GM06990 (cell line): ENCODE results near the gene MCTP1.

Source experiments
- DNase-seq: peaks from one replicate; pipeline ENCODE4 v3.0.0-alpha.2; 2011; ENCODE audit not compliant: insufficient read length; ENCODE audit errors: extremely low read depth
- H3K27me3 ChIP-seq: replicated peaks from 2 replicates; pipeline ENCODE4 v1.6.0; 2011; ENCODE audit warnings: low read length; ENCODE audit not compliant: control insufficient read depth, insufficient read depth
- H3K36me3 ChIP-seq: 2 replicates; pipeline ENCODE4 v1.5.1; 2011; ENCODE audit warnings: low read length; ENCODE audit not compliant: control insufficient read depth, insufficient read depth
- H3K4me3 ChIP-seq: replicated peaks from 2 replicates; pipeline ENCODE4 v1.5.1; 2011; ENCODE audit warnings: low read depth, mild to moderate bottlenecking, control low read depth, low read length
- CTCF ChIP-seq: IDR thresholded peaks from 2 replicates; pipeline ENCODE4 v1.5.1; 2011; ENCODE audit warnings: low read length, control low read depth, mild to moderate bottlenecking, inconsistent platforms; ENCODE audit not compliant: insufficient read depth, poor library complexity, severe bottlenecking

Gene MCTP1

GRCh38 chr5:94750681-94751080 is 534.2 kb downstream of the MCTP1 start:
- no peak overlapping the region for H3K4me3 ChIP-seq
- no peak for DNase-seq
- H3K27me3 ChIP-seq, result no peaks in the 10 kb centered on the region
- no peaks in the 10 kb centered on the region for H3K36me3 ChIP-seq
- no peak for TF ChIP-seq CTCF

GRCh38 chr5:94749042-94749441 is 535.9 kb downstream of the MCTP1 start:
- no peak for DNase-seq
- no peaks in the 10 kb centered on the region for H3K36me3 ChIP-seq
- no peak for TF ChIP-seq CTCF

GRCh38 chr5:94748212-94748611 is 536.7 kb downstream of the MCTP1 start:
- no peaks in the 10 kb centered on the region for H3K36me3 ChIP-seq
- no peak for TF ChIP-seq CTCF
- no peak overlapping the region for H3K4me3 ChIP-seq
- no peaks in the 10 kb centered on the region for H3K27me3 ChIP-seq
- DNase-seq, result no peak

More at GRCh38 chr5:94749042-94749441, 535.9 kb downstream of the MCTP1 start:
- no peak overlapping the region for H3K4me3 ChIP-seq
- no peaks in the 10 kb centered on the region for H3K27me3 ChIP-seq

GRCh38 chr5:94747371-94747770 is 537.5 kb downstream of the MCTP1 start:
- Histone ChIP-seq H3K4me3 (no peak overlapping the region), H3K36me3 (no peaks in the 10 kb centered on the region), H3K27me3 (no peaks in the 10 kb centered on the region)
- no peak for DNase-seq
- no peak for TF ChIP-seq CTCF

GRCh38 chr5:94746731-94747124 is 538.2 kb downstream of the MCTP1 start:
- DNase-seq, result peak; percentile 66
- Histone ChIP-seq H3K36me3 (no peaks in the 10 kb centered on the region), H3K4me3 (no peak overlapping the region), H3K27me3 (no peaks in the 10 kb centered on the region)
- TF ChIP-seq CTCF, result no peak
